Gastrocnemius medialis (tissue), 4 donors: ENCODE data around the gene CAV1.

Source experiments
- CTCF ChIP-seq, 5 experiments: fragments of 450-650 bp in 3 of 5; fragments of 200-600 bp in 2 of 5; sonication (generic) in 2 of 5; IDR thresholded peaks in 4 of 5; conservative IDR thresholded peaks in 1 of 5; 1 replicate in 4 of 5; 2 replicates in 1 of 5; pipeline ENCODE4 v1.5.1; 2016 to 2019; ENCODE audit warnings: antibody characterized with exemption in 5 of 5, mild to moderate bottlenecking in 3 of 5, moderate library complexity in 3 of 5
- POLR2A ChIP-seq, 2 donors: fragments of 450-650 bp; IDR thresholded peaks; one replicate each; pipeline ENCODE4 v1.6.1; 2017; ENCODE audit warnings: antibody characterized with exemption in 2 of 2, mild to moderate bottlenecking in 2 of 2, moderate library complexity in 2 of 2

- no peak for TF ChIP-seq POLR2A (IDR thresholded peaks at IDR 0.05)
- TF ChIP-seq CTCF (IDR thresholded peaks at IDR 0.05 in 4 of 5, conservative IDR thresholded peaks at IDR 0.05 in 1 of 5): no peak
Measured at GRCh38 chr7:116557066-116557585, 32.3 kb downstream of the CAV1 start.
